Activated naive CD8-positive, alpha-beta T cell treated with anti-CD3 and anti-CD28 coated beads, Interleukin-2, amount 50 U/mL, for 24 hours (primary cell): ENCODE results near the gene NR3C2.

Experiments
- ATAC-seq: fragments of 150-1000 bp; cut with Tn5 transposase; one replicate; pipeline ENCODE4 v1.10.0; 2021
- DNase-seq: peaks from one replicate; pipeline ENCODE4 v3.0.0; 2021
- H3K27ac Mint-ChIP-seq: one replicate; pipeline ENCODE4 v1.8.0; 2021; ENCODE audit warnings: mild to moderate bottlenecking, mixed read lengths
- H3K27me3 Mint-ChIP-seq: one replicate; pipeline ENCODE4 v1.8.0; 2021; ENCODE audit warnings: mixed read lengths
- H3K36me3 Mint-ChIP-seq: one replicate; pipeline ENCODE4 v1.8.0; 2021; ENCODE audit warnings: low read depth, mixed read lengths
- H3K4me1 Mint-ChIP-seq: one replicate; pipeline ENCODE4 v1.8.0; 2021; ENCODE audit warnings: mixed read lengths
- H3K4me3 Mint-ChIP-seq: one replicate; pipeline ENCODE4 v1.8.0; 2021; ENCODE audit warnings: mild to moderate bottlenecking, moderate library complexity, mixed read lengths
- H3K9me3 Mint-ChIP-seq: one replicate; pipeline ENCODE4 v1.8.0; 2021; ENCODE audit warnings: mixed read lengths

NR3C2 gene

DNA sequence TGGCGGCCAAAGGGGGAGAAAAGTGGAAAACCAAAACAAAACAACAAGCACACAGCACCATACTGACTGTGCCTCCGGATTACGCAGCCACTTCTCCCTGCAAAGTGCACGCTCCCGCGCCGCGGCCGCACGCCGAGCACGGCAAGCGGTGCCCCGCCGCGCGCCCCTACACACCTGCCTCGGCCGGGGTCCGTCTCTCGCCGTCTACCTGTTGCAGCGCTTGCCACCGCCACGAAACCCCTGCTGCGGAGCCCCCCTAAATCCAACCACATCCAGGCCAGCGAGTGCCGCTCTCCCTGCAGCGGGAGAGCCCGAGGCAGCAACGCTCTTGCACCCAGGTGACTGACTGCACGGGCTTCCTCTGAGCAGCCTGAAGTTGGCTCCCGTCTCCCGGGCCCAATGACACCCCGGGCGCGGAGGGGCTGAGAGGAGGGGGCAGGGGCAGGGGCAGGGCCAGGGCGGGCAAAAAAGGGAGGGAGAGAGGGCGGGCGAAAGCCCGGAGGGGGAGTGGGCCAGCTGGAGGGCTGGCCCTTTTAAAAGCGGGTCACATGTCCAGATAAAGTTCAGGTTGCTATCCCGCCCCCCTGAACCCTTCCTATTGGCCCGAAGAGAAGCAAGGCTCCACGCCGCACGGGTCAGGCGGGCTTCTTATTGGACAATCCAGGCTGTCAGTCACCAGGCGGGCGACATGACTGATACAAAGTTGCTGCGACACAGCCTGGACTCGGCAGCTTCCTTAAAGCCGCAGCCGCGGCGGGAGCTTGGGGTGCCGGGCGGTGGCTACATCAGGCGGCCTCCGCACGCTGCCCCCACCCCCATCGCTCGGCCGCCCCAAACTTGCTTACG, at the start of gene NR3C2:
Gene NR3C2 (minus strand): TSS at position 429 of the 846 bp plus-strand sequence.
- H3K27ac Mint-ChIP-seq = peak within 1 kb of the TSS; percentile 84

DNA sequence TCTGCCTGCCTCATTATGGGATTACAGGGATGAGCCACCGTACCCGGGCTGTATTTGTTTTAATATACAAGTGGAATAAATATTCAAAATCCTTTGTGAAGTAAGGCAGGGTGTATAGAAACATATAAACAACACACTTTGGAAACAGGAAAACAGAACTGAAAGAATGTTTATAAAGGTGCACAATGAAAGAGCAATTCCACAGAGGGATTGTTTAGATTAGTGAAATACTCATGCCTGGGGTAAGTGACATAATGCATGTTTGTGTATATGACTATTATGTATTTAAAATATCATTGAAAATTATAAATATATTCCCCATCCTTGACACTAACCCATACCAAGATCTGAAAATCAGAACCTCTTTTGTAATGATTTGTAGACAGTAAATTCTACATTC, 45.0 kb upstream of the NR3C2 start:
- H3K4me3 Mint-ChIP-seq = no peak overlapping the region

More for the DNA sequence above, at the start of gene NR3C2:
- ATAC-seq (peak; percentile 95), DNase-seq (peak; percentile 93)
- peaks cover 4% of the 10 kb centered on the region for H3K27me3 Mint-ChIP-seq
- H3K9me3 Mint-ChIP-seq = no peaks in the 10 kb centered on the region
- H3K4me1 Mint-ChIP-seq = peaks cover 44% of the 10 kb centered on the region
- no peaks in the 10 kb centered on the region for H3K36me3 Mint-ChIP-seq
- H3K4me3 Mint-ChIP-seq = peak within 1 kb of the TSS; percentile 94

DNA sequence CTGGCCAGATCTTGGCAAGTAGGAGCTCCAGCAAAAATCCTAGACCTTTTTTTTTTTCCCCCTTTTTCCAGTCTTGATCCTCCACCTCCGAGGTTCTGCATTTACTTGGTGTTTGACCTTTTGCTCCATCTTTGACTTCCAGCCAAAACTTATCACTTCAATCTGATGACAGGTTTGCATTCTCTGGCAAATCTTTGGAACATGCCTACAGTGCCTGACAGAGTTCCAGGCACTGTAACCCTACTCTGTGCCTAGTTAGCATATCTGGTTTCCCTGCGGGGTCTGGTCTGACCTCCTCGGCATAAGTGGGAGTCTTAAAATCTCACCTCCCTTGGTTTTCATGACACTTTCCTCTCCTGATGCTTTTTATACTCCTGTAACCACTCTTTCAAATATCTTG, 39.4 kb upstream of the NR3C2 start:
- H3K27ac Mint-ChIP-seq = no peak overlapping the region
- no peaks in the 10 kb centered on the region for H3K36me3 Mint-ChIP-seq
- no peak for DNase-seq
- no peaks in the 10 kb centered on the region for H3K4me1 Mint-ChIP-seq
- H3K9me3 Mint-ChIP-seq = peaks cover 8% of the 10 kb centered on the region
- H3K27me3 Mint-ChIP-seq = no peaks in the 10 kb centered on the region
- H3K4me3 Mint-ChIP-seq = no peak overlapping the region
- no peak for ATAC-seq

More for the DNA sequence above, 45.0 kb upstream of the NR3C2 start:
- no peaks in the 10 kb centered on the region for H3K36me3 Mint-ChIP-seq
- no peak for ATAC-seq
- no peaks in the 10 kb centered on the region for H3K4me1 Mint-ChIP-seq
- H3K27me3 Mint-ChIP-seq = no peaks in the 10 kb centered on the region
- peaks cover 8% of the 10 kb centered on the region for H3K9me3 Mint-ChIP-seq
- DNase-seq = no peak
- H3K27ac Mint-ChIP-seq = no peak overlapping the region

DNA sequence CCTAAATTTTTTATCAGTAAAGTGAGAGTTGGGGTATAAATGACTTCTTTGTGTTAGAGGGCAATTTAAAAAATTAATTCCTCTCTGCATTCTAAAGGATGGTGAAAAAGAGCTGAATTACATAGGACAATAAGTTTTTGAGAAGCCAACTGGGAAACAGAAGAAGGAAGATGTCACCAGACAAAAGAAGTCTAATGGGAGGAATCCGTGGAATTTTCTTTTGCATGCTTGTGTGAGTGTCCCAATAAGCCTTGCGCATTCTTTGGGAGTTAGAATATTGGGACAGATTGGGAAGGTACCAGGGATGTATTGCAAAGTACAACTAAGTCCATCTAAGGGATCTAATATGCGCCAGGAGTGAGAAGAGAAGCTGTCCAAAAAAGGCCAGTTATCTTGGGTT, 35.1 kb upstream of the NR3C2 start:
- Mint-ChIP-seq H3K4me3 (no peak overlapping the region), H3K27ac (no peak overlapping the region), H3K27me3 (no peaks in the 10 kb centered on the region), H3K4me1 (no peaks in the 10 kb centered on the region), H3K9me3 (peaks cover 4% of the 10 kb centered on the region), H3K36me3 (no peaks in the 10 kb centered on the region)
- no peak for DNase-seq
- ATAC-seq = no peak

DNA sequence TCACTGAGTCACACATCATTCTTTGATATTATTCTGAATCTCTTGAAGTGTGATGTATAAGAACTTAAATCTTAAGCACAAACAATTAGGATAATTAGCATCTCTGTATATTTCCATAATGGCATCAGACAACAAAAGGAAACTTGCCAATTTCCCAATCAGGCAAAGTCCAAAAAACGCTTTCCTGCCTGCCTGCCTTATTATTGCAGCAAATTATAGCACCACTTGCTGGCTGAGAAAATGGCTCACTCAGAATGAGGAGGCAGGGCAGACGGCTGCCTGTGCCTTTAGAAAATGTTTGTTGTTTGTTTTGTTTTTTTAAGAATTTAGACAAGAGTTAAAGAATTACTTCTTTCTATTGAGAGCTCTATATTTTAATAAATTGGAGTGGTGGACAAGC, 27.7 kb upstream of the NR3C2 start:
- no peaks in the 10 kb centered on the region for H3K27me3 Mint-ChIP-seq
- ATAC-seq (no peak), DNase-seq (no peak)
- H3K36me3 Mint-ChIP-seq = no peaks in the 10 kb centered on the region
- H3K27ac Mint-ChIP-seq = no peak overlapping the region
- H3K4me1 Mint-ChIP-seq = no peaks in the 10 kb centered on the region
- H3K9me3 Mint-ChIP-seq = no peaks in the 10 kb centered on the region
- H3K4me3 Mint-ChIP-seq = no peak overlapping the region

DNA sequence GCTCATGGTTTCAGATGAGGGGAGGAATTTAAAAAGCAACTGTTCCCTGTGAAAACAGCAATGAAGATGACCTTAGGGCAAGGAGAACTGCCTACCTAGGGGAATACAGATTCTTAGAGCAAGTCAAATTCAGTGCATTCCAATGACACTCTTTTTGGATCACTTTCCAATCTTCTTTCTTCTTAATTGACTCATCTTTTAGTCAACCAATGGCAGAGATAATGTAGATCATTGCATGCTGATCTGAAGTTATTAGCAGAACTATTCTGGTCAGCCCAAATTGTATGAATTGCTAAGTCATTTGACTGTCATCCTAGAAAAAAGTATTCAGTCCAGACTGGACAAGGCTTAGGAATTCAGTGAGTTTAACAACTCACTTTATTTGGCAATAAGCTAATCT, 12.6 kb upstream of the NR3C2 start:
- Mint-ChIP-seq H3K4me1 (no peaks in the 10 kb centered on the region), H3K4me3 (no peak overlapping the region), H3K27me3 (peaks cover 6% of the 10 kb centered on the region), H3K27ac (no peak overlapping the region), H3K36me3 (no peaks in the 10 kb centered on the region), H3K9me3 (no peaks in the 10 kb centered on the region)
- ATAC-seq (no peak), DNase-seq (no peak)

DNA sequence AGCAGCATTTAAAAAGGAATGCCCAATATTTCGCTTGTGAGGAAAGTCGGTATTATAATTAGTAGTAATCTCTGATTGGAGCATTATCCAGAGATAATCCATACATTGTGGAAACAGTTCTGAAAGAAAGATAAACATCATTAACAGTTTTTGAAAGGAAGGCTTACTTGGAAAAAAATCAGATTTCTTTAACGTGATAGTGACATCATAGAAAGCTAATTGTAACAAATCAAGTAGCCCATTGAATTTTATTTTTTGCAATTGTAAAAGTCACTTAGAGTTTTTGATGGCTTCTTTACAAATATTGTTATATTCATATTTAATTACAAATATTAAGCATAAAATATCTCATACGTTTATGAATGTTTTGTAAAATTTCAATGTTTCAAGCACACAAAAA, 11.6 kb upstream of the NR3C2 start:
- ATAC-seq (no peak), DNase-seq (no peak)
- Mint-ChIP-seq H3K9me3 (no peaks in the 10 kb centered on the region), H3K4me3 (no peak overlapping the region), H3K4me1 (no peaks in the 10 kb centered on the region), H3K36me3 (no peaks in the 10 kb centered on the region), H3K27me3 (peaks cover 6% of the 10 kb centered on the region), H3K27ac (no peak overlapping the region)

DNA sequence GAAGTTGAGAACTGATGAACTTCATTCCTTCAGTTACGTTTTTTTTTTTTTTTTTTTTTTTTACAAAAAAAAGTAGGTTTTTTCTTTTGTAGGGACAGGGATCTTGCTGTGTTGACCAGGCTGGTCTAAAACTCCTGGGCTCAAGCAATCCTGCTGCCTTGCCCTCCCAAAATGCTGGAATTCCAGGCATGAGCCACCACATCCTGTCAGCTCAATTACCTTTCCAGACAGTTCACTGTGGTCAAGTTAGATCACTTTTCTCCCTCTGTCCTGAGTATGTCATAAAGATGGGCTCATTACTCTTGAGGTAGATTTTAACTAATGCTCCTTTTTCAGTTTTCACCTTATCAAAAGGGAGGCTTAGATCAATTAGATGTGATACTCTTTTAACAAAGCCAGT, 10.8 kb upstream of the NR3C2 start:
- no peaks in the 10 kb centered on the region for H3K36me3 Mint-ChIP-seq
- H3K9me3 Mint-ChIP-seq = no peaks in the 10 kb centered on the region
- no peaks in the 10 kb centered on the region for H3K4me1 Mint-ChIP-seq
- no peak overlapping the region for H3K27ac Mint-ChIP-seq
- DNase-seq (no peak), ATAC-seq (no peak)
- no peak overlapping the region for H3K4me3 Mint-ChIP-seq
- peaks cover 6% of the 10 kb centered on the region for H3K27me3 Mint-ChIP-seq

DNA sequence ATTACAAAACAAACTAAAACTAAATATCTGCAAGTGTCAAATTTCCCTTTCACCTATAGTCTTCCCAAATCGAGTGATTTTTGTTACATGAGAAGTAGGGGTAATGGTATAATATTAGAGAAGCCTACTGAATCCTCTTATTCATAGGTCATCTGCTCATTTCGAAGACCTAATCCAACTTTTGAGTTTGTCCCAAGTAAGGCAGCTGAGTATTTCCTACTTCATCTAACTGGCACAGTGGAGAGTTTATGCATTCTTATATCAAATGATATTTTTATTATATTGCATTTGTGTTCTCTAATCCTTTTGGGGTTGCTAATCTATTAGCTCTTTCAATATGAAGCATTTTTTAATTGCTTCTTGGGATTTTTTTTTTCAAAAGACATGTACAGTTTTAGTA, 7.7 kb upstream of the NR3C2 start:
- no peak overlapping the region for H3K4me3 Mint-ChIP-seq

DNA sequence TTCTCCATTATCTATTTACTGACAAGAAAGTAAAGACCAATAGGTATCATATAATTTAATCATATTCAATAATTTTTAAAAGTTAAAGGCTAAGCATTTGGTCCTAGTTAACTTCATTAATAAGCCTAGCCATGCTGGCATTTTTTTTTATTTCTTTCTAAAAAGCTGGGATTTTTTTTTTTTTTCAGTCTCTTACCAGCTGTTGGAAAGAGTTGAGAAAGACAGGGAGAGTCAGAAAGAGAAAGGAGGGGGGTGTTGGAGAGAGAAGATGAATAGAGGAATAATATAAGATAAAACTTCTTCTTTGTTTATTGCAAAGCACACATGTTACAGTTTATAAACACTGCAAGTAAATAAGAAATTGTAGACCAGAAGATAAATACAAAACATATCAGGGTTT, 5.9 kb upstream of the NR3C2 start:
- Mint-ChIP-seq H3K36me3 (no peaks in the 10 kb centered on the region), H3K27ac (no peak overlapping the region), H3K4me1 (peaks cover 22% of the 10 kb centered on the region), H3K4me3 (no peak overlapping the region), H3K27me3 (peaks cover 4% of the 10 kb centered on the region), H3K9me3 (no peaks in the 10 kb centered on the region)
- ATAC-seq = no peak
- no peak for DNase-seq

More for the DNA sequence above, 7.7 kb upstream of the NR3C2 start:
- ATAC-seq = no peak
- H3K27me3 Mint-ChIP-seq = peaks cover 5% of the 10 kb centered on the region
- no peaks in the 10 kb centered on the region for H3K9me3 Mint-ChIP-seq
- no peak overlapping the region for H3K27ac Mint-ChIP-seq
- no peak for DNase-seq
- peaks cover 22% of the 10 kb centered on the region for H3K4me1 Mint-ChIP-seq
- H3K36me3 Mint-ChIP-seq = no peaks in the 10 kb centered on the region

DNA sequence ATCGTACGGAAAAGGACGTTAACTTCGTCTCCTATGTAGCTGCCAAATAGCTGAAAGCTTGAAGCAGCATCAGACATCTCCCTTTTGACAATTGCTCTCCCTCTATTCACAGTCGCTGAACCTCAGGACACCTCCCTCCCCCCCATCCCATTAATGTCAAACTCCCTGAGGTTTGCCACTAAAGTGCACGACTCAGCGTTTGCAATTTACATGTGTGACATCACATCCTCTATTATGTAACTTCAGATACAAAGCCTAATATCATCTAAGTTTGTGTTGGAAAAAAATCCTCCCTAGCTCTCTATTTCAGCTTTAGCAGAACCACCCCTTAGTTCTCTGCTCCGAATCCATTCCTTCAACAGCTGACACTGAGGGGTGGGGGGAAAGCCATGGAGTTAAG, 5.5 kb upstream of the NR3C2 start:
- DNase-seq (peak; percentile 23), ATAC-seq (peak; percentile 9)
- Mint-ChIP-seq H3K27ac (no peak overlapping the region), H3K9me3 (no peaks in the 10 kb centered on the region), H3K4me1 (peaks cover 22% of the 10 kb centered on the region), H3K36me3 (no peaks in the 10 kb centered on the region), H3K4me3 (no peak overlapping the region), H3K27me3 (peaks cover 4% of the 10 kb centered on the region)

DNA sequence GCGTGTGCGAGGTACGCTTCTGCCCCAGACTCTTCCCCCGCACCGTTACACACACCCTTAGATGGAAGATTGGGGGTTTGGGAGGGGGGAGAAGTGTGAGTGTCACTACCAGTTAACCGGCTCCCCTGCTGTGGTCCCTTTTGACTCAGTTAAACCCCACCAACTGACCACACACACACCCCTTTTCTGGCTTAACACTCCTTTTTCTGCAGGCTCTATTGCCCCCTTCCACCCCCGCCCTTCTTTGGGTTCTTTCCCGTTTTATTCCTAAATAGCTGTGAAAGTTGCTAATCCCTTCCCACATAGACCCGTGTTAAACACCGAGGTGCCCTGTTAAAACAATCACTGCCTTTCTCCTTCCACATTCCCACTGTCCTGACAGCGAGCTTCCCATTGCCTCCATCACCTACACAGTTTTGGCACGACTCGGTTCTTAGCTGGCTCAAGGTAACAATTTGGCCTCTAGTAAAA, 3.7 kb upstream of the NR3C2 start:
- peak; percentile 5 for ATAC-seq
- no peaks in the 10 kb centered on the region for H3K9me3 Mint-ChIP-seq
- peaks cover 28% of the 10 kb centered on the region for H3K4me1 Mint-ChIP-seq
- peak overlapping the region; percentile 78 for H3K4me3 Mint-ChIP-seq
- no peaks in the 10 kb centered on the region for H3K36me3 Mint-ChIP-seq
- DNase-seq = no peak
- H3K27ac Mint-ChIP-seq = peak overlapping the region; percentile 71
- H3K27me3 Mint-ChIP-seq = peaks cover 4% of the 10 kb centered on the region

DNA sequence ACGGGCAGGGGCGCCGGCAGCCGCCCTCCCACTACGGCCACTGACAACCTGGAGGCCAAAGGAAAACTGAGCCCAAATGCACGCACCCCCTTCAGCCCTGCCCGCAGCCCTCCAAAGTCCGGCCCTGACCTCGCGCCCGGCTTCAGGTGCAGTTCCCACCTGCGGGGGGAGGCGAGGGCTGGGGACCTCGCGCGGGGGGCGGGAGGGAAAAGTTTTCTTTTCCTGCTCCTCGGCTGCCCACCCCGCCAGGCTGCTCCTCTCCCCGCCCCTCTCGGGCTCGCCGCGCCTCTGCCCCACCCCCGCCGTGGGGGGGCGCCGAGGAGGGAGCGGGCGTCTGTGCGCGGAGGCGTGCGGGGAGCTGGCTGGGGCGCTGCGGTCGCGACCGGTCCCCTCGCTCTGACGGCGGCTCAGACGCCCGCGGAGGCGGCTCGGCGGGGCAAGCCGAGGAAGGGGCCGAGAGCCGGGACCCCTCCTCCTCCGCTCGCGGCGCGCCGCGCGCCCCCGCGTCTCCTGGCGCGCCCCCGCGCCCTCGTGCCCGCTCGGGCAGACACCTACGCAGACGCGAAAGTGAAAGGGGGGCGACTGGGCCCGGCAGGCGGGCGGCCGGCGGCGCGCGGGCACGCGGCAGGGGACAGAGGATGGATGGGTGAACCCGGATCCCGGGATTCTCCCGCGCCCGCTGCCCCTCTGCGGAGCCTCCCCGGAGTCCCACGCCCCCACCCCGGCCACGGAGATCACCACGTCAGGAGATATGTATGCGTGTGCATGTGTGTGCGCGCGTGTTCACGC, 3.1 kb upstream of the NR3C2 start:
- peak overlapping the region; percentile 78 for H3K4me3 Mint-ChIP-seq
- H3K36me3 Mint-ChIP-seq = no peaks in the 10 kb centered on the region
- peak overlapping the region; percentile 71 for H3K27ac Mint-ChIP-seq
- DNase-seq (peak; percentile 66), ATAC-seq (no peak)
- no peaks in the 10 kb centered on the region for H3K9me3 Mint-ChIP-seq
- H3K27me3 Mint-ChIP-seq = peaks cover 4% of the 10 kb centered on the region
- peaks cover 34% of the 10 kb centered on the region for H3K4me1 Mint-ChIP-seq

DNA sequence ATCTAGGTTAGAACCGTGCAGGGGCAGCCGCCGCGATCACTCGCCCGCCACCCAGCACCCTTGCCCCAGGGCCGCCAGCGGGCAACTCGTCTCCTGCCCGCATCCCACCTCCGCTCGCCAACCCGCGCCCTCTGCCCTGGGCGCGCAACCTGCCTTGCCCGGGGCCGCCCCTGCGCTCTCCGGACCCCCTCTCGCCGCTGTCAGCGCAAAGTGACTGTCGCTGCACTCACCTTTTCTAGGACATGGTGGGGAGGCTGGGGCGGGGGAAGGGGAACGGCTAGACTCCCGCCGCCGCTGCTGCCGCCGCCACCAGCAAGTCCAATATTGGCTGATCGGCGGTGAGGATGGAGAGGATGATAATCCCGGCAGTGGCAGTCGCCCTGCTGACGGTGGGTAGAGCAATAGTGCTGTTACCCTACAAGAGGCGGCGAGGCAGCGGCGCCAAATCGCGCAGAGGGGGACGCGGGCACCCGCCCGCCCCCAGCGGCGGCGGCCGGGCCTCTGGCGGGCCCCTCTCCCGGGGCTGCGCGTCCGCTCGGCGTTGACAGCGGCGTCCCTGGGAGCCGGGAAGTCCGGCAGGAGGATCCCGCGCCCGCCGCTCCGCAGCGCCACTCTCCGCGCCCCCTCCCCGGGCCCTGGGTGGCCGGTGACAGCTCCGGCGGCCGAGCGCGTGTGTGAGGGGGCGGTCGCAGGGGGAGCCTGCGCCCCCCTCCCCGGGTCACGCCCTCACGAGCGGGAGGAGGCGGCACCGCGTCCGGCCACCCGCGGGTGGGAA, 2.3 kb upstream of the NR3C2 start:
- Mint-ChIP-seq H3K36me3 (no peaks in the 10 kb centered on the region), H3K27me3 (peaks cover 4% of the 10 kb centered on the region), H3K4me3 (peak overlapping the region; percentile 94), H3K27ac (peak overlapping the region; percentile 59), H3K4me1 (peaks cover 42% of the 10 kb centered on the region), H3K9me3 (no peaks in the 10 kb centered on the region)
- ATAC-seq = no peak
- peak; percentile 42 for DNase-seq
